C4-2B (cell line): ENCODE results near the gene GUCA2B.

ENCODE experiments used
- H3K27ac ChIP-seq: fragments of 450-650 bp; 2 replicates; pipeline ENCODE4 v1.5.1; 2017
- ZFX ChIP-seq: fragments of 450-650 bp; IDR thresholded peaks from 2 replicates; pipeline ENCODE4 v1.6.1; 2017
- TF ChIP-seq, protein P1 (sequence below): fragments of 450-650 bp; conservative IDR thresholded peaks from 2 replicates; pipeline ENCODE4 v1.5.1; 2017; ENCODE audit warnings: mild to moderate bottlenecking

Gene GUCA2B

DNA sequence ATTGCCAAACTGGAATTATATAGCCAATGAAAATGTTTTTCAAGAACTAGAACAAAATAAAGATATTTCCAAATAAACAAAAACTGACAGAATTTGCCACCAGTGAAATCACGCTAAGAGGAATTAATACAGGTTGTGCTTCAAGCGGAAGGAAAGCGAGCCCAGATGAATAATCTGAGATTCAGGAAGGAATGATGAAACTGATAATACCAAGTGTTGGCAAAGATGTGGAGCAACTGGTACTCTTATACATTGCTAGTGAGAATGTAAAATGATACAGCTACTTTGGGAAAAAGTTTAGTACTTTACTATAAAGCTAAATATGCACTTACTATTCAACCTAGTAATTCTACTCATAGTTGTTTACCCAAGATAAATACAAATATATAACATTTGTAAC, 30.8 kb upstream of the GUCA2B start:
- no peak overlapping the region for H3K27ac ChIP-seq
- no peak for TF ChIP-seq ZFX
- TF ChIP-seq, protein P1, sequence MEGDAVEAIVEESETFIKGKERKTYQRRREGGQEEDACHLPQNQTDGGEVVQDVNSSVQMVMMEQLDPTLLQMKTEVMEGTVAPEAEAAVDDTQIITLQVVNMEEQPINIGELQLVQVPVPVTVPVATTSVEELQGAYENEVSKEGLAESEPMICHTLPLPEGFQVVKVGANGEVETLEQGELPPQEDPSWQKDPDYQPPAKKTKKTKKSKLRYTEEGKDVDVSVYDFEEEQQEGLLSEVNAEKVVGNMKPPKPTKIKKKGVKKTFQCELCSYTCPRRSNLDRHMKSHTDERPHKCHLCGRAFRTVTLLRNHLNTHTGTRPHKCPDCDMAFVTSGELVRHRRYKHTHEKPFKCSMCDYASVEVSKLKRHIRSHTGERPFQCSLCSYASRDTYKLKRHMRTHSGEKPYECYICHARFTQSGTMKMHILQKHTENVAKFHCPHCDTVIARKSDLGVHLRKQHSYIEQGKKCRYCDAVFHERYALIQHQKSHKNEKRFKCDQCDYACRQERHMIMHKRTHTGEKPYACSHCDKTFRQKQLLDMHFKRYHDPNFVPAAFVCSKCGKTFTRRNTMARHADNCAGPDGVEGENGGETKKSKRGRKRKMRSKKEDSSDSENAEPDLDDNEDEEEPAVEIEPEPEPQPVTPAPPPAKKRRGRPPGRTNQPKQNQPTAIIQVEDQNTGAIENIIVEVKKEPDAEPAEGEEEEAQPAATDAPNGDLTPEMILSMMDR = no peak

DNA sequence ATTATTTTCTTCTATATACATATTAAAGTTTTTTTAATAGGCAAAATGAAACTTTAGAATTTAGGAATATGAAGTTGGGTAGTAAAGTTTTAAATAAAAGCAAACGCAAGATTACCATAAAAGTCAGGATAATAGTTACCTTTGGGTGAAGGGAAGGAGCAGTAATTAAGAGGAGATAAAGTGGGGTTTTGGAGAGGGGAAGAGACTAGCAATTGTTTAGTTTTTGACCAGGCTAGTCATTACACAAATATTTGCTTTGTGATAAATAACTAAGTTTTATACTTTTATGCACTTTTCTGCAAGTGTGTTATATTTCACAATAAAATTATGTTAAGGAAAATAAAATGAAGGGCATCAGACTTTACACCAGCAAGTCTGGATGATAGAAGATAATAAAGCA, 27.7 kb upstream of the GUCA2B start:
- no peak for TF ChIP-seq ZFX
- TF ChIP-seq, protein P1 = no peak
- H3K27ac ChIP-seq = no peak overlapping the region

DNA sequence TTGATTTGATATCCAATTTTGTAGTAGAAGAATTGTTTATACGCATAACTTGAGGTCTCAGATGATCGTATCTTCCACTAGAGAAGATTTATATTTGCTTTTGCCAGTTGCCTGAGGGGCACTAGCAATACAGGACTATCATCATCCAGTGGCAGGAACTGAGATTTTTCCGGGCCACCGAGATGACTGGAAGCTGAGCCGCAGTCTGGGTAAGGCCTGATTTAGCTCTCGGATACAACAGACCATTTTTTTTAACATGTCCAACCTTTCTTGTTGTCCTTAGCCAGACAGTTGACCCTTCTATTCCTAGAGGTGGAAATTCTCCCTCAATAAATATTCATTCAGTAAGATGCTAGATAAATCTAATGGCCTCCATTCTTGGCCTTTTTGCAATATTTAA, 25.4 kb upstream of the GUCA2B start:
- TF ChIP-seq ZFX = no peak
- TF ChIP-seq, protein P1 = no peak
- H3K27ac ChIP-seq = no peak overlapping the region

DNA sequence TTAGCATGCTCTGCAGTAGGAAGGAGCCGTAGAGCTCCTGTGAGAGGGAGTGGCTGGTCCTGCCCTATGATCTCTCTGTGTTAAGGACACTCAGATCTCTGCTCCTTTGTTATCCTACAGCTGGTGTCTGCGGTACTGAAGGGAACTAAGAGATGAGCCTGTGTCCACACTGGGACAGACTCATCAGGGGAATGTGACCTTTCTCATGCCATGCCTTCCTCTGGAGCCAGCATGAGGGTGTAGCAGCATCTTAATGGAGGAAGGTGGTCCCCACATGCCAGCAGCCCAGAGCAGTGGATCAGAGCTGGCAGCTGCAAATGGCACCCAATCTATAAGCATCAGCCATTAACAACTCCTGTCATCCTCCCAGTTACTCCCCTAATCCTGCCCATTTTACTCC, 24.7 kb upstream of the GUCA2B start:
- H3K27ac ChIP-seq = no peak overlapping the region
- TF ChIP-seq, protein P1 = no peak

DNA sequence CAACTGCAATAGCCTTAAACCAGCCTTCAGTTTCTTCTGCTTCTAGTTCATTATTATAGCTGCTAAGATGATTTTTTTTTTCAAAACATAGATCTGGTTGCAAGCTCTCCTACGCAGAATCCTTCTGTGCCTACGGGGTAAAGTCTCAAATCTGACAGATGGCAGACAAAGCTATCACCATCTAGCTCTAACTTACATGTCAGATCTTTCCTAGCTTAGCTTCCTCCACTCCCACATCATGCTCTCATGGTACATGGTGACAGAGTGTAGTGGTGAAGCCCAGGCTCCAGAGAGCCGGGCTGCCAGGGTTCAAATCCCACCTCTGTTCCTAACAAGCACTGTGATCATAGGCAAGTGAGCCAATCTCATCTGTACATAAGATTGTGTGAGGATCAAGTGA, 24.2 kb upstream of the GUCA2B start:
- no peak for TF ChIP-seq ZFX
- TF ChIP-seq, protein P1 = no peak
- no peak overlapping the region for H3K27ac ChIP-seq

DNA sequence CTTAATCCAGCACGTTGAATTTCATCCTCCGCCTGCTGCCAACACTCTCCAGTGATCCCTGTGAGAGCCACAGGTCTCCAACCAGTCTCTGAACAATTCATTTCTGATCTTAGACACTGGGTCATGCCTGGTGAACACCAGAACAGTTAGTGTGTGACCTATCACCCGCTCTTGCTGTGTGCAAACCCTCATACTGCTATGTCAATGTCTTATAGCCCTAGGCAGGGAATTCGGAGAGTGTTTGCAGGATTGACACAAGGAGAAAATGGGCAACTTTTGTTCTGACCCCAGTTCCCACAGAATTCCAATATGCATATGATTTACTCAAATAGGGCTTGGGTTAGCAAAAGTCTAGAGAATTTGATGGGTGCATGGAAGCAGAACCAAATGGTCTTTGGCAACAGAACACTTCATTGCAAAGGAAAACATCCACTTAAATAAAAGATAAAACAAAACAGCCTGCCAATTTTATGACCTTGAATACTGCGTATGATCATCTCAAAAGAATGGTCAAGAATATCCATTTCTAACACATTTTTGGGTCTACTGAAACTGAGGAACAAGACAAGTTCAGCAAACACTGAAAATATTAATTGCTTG, 23.0 kb upstream of the GUCA2B start:
- H3K27ac ChIP-seq = no peak overlapping the region
- TF ChIP-seq, protein P1 = no peak
- TF ChIP-seq ZFX = no peak

DNA sequence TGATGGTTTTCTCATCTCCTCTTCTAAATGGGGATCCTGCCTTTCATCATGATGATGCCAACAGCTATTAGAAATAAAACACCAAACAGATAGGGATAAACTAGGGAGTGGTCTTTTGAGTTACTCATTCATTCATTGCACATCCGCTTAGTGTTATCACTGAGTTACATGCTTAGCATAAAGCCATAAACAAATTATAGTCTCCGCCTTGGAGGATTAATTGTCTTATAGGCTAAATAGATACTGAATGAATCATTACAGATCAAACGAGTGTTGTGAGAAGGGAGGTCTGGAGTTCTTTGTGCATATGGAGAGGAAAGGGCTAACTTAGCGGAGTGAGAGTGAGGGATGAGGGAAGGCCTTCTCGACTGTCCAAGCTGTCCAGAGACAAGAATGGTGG, 19.8 kb upstream of the GUCA2B start:
- TF ChIP-seq, protein P1 = no peak
- TF ChIP-seq ZFX = no peak
- H3K27ac ChIP-seq = no peak overlapping the region
